ENCODE measurements around the gene NRTN. TPM values are rescaled to one million over a fixed set of nuclear protein-coding genes. Genes with fewer than 3 reads are reported as not detected.

NRTN gene
- total and polyA plus RNA-seq, 2 of the 13 experiments (the other 11 are each of a cell fraction or from before 2014, with no cell fraction given): 4.1 to 5.3 TPM

DNA sequence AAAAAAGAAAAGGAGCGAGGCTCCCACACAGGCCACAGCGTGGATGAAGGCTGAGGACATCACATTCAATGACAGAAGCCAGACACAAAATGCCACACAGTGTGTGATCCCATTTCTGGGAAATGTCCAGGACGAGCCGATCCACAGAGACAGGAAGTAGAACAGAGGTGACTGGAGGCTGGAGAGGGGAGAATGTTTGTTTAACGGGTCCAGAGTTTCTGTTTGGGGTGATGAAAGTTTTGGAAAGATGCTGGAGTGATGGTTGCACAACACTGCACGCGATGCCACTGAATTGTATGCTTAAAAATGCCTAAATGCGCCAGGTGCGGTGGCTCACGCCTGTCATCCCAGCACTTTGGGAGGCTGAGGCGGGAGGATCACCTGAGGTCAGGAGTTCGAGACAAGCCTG is 66.1 kb downstream of the NRTN start (continued):
- TF ChIP-seq, protein P1, sequence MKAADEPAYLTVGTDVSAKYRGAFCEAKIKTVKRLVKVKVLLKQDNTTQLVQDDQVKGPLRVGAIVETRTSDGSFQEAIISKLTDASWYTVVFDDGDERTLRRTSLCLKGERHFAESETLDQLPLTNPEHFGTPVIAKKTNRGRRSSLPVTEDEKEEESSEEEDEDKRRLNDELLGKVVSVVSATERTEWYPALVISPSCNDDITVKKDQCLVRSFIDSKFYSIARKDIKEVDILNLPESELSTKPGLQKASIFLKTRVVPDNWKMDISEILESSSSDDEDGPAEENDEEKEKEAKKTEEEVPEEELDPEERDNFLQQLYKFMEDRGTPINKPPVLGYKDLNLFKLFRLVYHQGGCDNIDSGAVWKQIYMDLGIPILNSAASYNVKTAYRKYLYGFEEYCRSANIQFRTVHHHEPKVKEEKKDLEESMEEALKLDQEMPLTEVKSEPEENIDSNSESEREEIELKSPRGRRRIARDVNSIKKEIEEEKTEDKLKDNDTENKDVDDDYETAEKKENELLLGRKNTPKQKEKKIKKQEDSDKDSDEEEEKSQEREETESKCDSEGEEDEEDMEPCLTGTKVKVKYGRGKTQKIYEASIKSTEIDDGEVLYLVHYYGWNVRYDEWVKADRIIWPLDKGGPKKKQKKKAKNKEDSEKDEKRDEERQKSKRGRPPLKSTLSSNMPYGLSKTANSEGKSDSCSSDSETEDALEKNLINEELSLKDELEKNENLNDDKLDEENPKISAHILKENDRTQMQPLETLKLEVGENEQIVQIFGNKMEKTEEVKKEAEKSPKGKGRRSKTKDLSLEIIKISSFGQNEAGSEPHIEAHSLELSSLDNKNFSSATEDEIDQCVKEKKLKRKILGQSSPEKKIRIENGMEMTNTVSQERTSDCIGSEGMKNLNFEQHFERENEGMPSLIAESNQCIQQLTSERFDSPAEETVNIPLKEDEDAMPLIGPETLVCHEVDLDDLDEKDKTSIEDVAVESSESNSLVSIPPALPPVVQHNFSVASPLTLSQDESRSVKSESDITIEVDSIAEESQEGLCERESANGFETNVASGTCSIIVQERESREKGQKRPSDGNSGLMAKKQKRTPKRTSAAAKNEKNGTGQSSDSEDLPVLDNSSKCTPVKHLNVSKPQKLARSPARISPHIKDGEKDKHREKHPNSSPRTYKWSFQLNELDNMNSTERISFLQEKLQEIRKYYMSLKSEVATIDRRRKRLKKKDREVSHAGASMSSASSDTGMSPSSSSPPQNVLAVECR (CRISPR knock-in tag; IDR thresholded peaks at IDR 0.05; ENCODE audit: borderline replicate concordance): peak; percentile 44; the same call in 1 of the 2 replicates
- TF ChIP-seq SMAD3 (CRISPR knock-in tag; IDR thresholded peaks at IDR 0.05): peak; percentile 99
- TF ChIP-seq KMT2A (CRISPR knock-in tag; IDR thresholded peaks at IDR 0.05): peak; percentile 53; the same call in 1 of the 2 replicates
- TF ChIP-seq, protein P2, sequence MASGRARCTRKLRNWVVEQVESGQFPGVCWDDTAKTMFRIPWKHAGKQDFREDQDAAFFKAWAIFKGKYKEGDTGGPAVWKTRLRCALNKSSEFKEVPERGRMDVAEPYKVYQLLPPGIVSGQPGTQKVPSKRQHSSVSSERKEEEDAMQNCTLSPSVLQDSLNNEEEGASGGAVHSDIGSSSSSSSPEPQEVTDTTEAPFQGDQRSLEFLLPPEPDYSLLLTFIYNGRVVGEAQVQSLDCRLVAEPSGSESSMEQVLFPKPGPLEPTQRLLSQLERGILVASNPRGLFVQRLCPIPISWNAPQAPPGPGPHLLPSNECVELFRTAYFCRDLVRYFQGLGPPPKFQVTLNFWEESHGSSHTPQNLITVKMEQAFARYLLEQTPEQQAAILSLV (CRISPR knock-in tag; IDR thresholded peaks at IDR 0.05; ENCODE audit: borderline replicate concordance): peak; percentile 92
- TF ChIP-seq, protein P3, sequence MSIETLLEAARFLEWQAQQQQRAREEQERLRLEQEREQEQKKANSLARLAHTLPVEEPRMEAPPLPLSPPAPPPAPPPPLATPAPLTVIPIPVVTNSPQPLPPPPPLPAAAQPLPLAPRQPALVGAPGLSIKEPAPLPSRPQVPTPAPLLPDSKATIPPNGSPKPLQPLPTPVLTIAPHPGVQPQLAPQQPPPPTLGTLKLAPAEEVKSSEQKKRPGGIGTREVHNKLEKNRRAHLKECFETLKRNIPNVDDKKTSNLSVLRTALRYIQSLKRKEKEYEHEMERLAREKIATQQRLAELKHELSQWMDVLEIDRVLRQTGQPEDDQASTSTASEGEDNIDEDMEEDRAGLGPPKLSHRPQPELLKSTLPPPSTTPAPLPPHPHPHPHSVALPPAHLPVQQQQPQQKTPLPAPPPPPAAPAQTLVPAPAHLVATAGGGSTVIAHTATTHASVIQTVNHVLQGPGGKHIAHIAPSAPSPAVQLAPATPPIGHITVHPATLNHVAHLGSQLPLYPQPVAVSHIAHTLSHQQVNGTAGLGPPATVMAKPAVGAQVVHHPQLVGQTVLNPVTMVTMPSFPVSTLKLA (IDR thresholded peaks at IDR 0.05): peak; percentile 18; the same call in 1 of the 2 replicates
- no peak for TF ChIP-seq ZFAT (CRISPR knock-in tag; conservative IDR thresholded peaks at IDR 0.05)
- TF ChIP-seq JUNB (CRISPR knock-in tag; IDR thresholded peaks at IDR 0.05; ENCODE audit: borderline replicate concordance): peak; percentile 60; the same call in 1 of the 2 replicates
- TF ChIP-seq ATF1 (CRISPR knock-in tag; IDR thresholded peaks at IDR 0.05): peak; percentile 66
- TF ChIP-seq, protein P4, sequence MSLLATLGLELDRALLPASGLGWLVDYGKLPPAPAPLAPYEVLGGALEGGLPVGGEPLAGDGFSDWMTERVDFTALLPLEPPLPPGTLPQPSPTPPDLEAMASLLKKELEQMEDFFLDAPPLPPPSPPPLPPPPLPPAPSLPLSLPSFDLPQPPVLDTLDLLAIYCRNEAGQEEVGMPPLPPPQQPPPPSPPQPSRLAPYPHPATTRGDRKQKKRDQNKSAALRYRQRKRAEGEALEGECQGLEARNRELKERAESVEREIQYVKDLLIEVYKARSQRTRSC (CRISPR knock-in tag; IDR thresholded peaks at IDR 0.05; ENCODE audit: low read depth): peak; percentile 94
- TF ChIP-seq, protein P5, sequence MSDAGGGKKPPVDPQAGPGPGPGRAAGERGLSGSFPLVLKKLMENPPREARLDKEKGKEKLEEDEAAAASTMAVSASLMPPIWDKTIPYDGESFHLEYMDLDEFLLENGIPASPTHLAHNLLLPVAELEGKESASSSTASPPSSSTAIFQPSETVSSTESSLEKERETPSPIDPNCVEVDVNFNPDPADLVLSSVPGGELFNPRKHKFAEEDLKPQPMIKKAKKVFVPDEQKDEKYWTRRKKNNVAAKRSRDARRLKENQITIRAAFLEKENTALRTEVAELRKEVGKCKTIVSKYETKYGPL (CRISPR knock-in tag; IDR thresholded peaks at IDR 0.05): no peak
- peak; percentile 99 for TF ChIP-seq MIER3 (CRISPR knock-in tag; IDR thresholded peaks at IDR 0.05; ENCODE audit: borderline replicate concordance)
- peak; percentile 56; the same call in 1 of the 2 replicates for TF ChIP-seq REL (CRISPR knock-in tag; conservative IDR thresholded peaks at IDR 0.05)
- TF ChIP-seq, protein P6, sequence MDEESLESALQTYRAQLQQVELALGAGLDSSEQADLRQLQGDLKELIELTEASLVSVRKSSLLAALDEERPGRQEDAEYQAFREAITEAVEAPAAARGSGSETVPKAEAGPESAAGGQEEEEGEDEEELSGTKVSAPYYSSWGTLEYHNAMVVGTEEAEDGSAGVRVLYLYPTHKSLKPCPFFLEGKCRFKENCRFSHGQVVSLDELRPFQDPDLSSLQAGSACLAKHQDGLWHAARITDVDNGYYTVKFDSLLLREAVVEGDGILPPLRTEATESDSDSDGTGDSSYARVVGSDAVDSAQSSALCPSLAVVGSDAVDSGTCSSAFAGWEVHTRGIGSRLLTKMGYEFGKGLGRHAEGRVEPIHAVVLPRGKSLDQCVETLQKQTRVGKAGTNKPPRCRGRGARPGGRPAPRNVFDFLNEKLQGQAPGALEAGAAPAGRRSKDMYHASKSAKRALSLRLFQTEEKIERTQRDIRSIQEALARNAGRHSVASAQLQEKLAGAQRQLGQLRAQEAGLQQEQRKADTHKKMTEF (CRISPR knock-in tag; IDR thresholded peaks at IDR 0.05): peak; percentile 96
- peak; percentile 74; the same call in 1 of the 2 replicates for TF ChIP-seq ZNF747 (CRISPR knock-in tag; IDR thresholded peaks at IDR 0.05; ENCODE audit: borderline replicate concordance)
- TF ChIP-seq BHLHE40 (IDR thresholded peaks at IDR 0.05; ENCODE audit: low read length): peak; percentile 92
- TF ChIP-seq CENPT (CRISPR knock-in tag; IDR thresholded peaks at IDR 0.05; ENCODE audit: low read depth): no peak
- TF ChIP-seq ZNF34 (CRISPR knock-in tag; IDR thresholded peaks at IDR 0.05; ENCODE audit: borderline replicate concordance): peak; percentile 84; the same call in 1 of the 2 replicates
- TF ChIP-seq ZNF83 (CRISPR knock-in tag; IDR thresholded peaks at IDR 0.05; ENCODE audit: borderline replicate concordance): 0 out of 2 replicates have a peak, but pooled peaks have one; percentile 64
